ENCODE measurements around the gene NELL2.

Gene NELL2

DNA sequence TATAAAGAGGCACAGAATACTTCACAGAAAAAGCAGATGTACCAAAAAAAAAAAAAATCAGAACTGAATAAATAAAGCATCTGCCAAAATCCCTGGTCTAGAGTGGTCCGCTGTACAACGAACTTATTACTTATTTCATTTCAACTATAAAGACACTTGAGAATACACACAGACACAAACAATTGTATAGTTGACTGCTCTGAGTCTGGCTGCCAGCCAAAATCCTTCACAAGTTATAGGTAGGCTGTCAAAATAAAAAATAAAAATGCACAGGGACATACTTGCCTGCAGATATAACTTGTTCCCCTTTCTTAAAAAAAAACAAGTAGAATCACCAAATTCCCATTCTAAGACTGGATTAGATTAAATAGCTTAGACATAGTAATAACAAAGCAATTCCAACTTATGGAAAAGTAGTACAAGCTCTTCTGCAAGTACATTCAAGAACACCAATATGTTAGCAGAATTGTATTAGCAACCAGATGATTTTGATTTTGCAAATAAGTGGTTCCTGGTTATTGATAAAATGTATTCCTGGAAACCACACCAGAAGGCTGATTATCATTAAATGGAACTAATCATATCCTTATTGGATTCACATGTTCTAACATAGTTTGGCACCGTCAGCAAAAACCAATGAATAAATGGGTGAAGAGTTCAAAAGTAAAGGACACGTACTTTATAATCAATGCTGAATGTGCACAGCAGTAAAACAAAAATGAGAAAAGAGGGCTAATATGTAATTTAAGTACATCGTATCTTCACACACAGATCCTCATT is 248.5 kb downstream of the NELL2 start:
- Histone ChIP-seq H2AFZ (ENCODE audit: low read depth, low read length) (no peak overlapping the region), H2BK12ac (ENCODE audit: low read length in 2 of 2) (no peak overlapping the region), H3K79me1 (replicated peaks; ENCODE audit: low read length, poor library complexity, severe bottlenecking) (no peaks in the 10 kb centered on the region), H2AK5ac (ENCODE audit: low read length, severe bottlenecking) (no peak overlapping the region), H3K9ac (ENCODE audit: low read length) (no peak overlapping the region), H3K9me3 (ENCODE audit: control insufficient read depth, low read length) (no peaks in the 10 kb centered on the region), H3K4me3 (ENCODE audit: insufficient read depth in 1 of 2, low read depth in 1 of 2, low read length in 2 of 2) (peak overlapping the region in 1 of 2 experiments; percentile 21), H2BK15ac (ENCODE audit: low read depth, poor library complexity, severe bottlenecking) (no peak overlapping the region), H3K27me3 (ENCODE audit: control insufficient read depth in 1 of 2, insufficient read depth in 1 of 2, low read length in 2 of 2) (no peaks in the 10 kb centered on the region), H2BK120ac (ENCODE audit: low read depth, low read length) (no peak overlapping the region), H3K18ac (ENCODE audit: low read depth in 1 of 2, low read length in 2 of 2) (no peak overlapping the region), H2BK5ac (ENCODE audit: low read depth, low read length, poor library complexity, severe bottlenecking) (no peak overlapping the region), H3K4me1 (ENCODE audit: control insufficient read depth, insufficient read depth, low read depth, low read length) (no peaks in the 10 kb centered on the region), H3K4ac (ENCODE audit: low read depth in 1 of 2, low read length in 2 of 2) (no peak overlapping the region), H3K4me2 (ENCODE audit: low read length, poor library complexity, severe bottlenecking) (no peak overlapping the region), H3K14ac (ENCODE audit: low read length in 2 of 2) (no peak overlapping the region), H3K27ac (ENCODE audit: low read length, poor library complexity, severe bottlenecking) (no peak overlapping the region), H3K36me3 (ENCODE audit: control insufficient read depth in 1 of 2, insufficient read depth in 2 of 2, low read depth in 1 of 2, low read length in 2 of 2) (no peaks in the 10 kb centered on the region), H4K91ac (ENCODE audit: low read length) (no peak overlapping the region), H3K23ac (ENCODE audit: low read length in 2 of 2) (no peak overlapping the region), H4K8ac (ENCODE audit: low read length) (no peak overlapping the region)
- no peak for DNase-seq
- WGBS: 93% methylated on average over 3 of the region's 5 CpGs

DNA sequence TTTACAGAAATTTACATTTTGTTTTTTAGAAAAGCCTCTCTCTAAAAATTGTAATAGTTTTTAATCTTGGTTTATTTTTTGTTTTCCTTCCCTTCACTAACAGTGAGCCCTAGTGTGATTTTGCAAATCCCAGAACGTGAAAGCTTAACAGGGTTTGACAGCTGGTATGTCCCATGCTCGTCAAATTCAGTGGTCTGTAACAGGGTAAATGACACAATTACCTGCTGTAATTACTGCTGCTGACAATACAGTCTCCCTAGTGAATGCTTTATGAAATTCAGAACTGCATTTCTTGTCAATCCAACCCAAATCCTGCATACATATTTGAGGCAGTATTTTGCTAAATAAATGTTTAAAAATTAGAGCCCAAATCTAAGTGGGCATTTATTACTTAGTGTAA is 249.2 kb downstream of the NELL2 start:
- no peaks in the 10 kb centered on the region for H3K9me3 ChIP-seq (ENCODE audit: control insufficient read depth, low read length)
- H4K8ac ChIP-seq (ENCODE audit: low read length): no peak overlapping the region
- no peak overlapping the region for H3K23ac ChIP-seq (ENCODE audit: low read length in 2 of 2)
- no peak overlapping the region for H2BK12ac ChIP-seq (ENCODE audit: low read length in 2 of 2)
- no peak overlapping the region for H4K91ac ChIP-seq (ENCODE audit: low read length)
- WGBS: 40% methylated on average over 2 of the region's 2 CpGs
- no peak for DNase-seq
- H2AFZ ChIP-seq (ENCODE audit: low read depth, low read length): no peak overlapping the region
- no peak overlapping the region for H3K14ac ChIP-seq (ENCODE audit: low read length in 2 of 2)
- H3K18ac ChIP-seq (ENCODE audit: low read depth in 1 of 2, low read length in 2 of 2): no peak overlapping the region
- H3K9ac ChIP-seq (ENCODE audit: low read length): no peak overlapping the region
- no peaks in the 10 kb centered on the region for H3K27me3 ChIP-seq (ENCODE audit: control insufficient read depth in 1 of 2, insufficient read depth in 1 of 2, low read length in 2 of 2)
- no peak overlapping the region for H3K4ac ChIP-seq (ENCODE audit: low read depth in 1 of 2, low read length in 2 of 2)
- H3K4me3 ChIP-seq (ENCODE audit: insufficient read depth in 1 of 2, low read depth in 1 of 2, low read length in 2 of 2): no peak overlapping the region
- H2AK5ac ChIP-seq (ENCODE audit: low read length, severe bottlenecking): no peak overlapping the region
- H3K36me3 ChIP-seq (ENCODE audit: control insufficient read depth in 1 of 2, insufficient read depth in 2 of 2, low read depth in 1 of 2, low read length in 2 of 2): no peaks in the 10 kb centered on the region
- H3K4me2 ChIP-seq (ENCODE audit: low read length, poor library complexity, severe bottlenecking): no peak overlapping the region
- no peaks in the 10 kb centered on the region for H3K4me1 ChIP-seq (ENCODE audit: control insufficient read depth, insufficient read depth, low read depth, low read length)
- no peak overlapping the region for H2BK15ac ChIP-seq (ENCODE audit: low read depth, poor library complexity, severe bottlenecking)
- no peak overlapping the region for H3K27ac ChIP-seq (ENCODE audit: low read length, poor library complexity, severe bottlenecking)
- H2BK120ac ChIP-seq (ENCODE audit: low read depth, low read length): no peak overlapping the region
- no peak overlapping the region for H2BK5ac ChIP-seq (ENCODE audit: low read depth, low read length, poor library complexity, severe bottlenecking)
- H3K79me1 ChIP-seq (replicated peaks; ENCODE audit: low read length, poor library complexity, severe bottlenecking): no peaks in the 10 kb centered on the region

DNA sequence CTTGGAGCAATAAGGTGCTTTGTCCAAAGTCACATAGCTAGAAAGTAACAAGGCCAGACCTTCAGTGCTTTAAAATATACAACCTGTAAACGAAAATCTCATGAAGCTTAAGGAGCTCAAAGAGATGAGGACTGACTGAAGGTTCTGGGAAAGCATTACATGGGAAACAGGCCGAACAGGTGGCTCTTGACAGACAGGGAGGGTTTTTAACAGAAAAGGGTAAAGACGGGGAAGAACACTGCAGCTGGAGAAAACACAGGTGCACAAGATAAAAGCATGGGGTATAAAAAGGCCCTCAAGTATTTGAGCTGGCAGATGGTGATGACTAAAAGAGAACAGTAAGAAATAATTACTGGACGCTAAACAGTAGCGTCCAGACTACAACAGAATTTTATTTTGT is 257.2 kb downstream of the NELL2 start:
- no peak overlapping the region for H3K23ac ChIP-seq (ENCODE audit: low read length in 2 of 2)
- no peaks in the 10 kb centered on the region for H3K27me3 ChIP-seq (ENCODE audit: control insufficient read depth in 1 of 2, insufficient read depth in 1 of 2, low read length in 2 of 2)

DNA sequence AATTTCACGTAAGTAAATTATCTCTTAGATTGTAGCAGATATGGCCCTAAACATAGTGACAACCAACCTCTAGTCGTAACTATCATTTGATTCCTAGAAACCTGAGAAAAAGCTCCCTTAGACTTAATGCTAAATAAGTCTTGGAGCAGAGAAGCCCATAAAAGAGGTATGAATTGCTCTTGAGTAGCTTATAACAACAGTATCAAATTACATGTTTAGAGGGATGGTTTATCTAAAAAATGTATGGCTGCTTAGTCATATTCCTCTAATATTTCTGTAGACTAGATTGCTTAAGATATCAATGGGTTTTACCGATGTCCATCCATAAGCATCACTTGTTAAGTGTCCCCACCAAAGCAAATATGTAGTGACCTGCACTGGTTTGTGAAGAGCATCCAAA is 259.7 kb downstream of the NELL2 start:
- Histone ChIP-seq H3K4ac (ENCODE audit: low read depth in 1 of 2, low read length in 2 of 2) (no peak overlapping the region), H3K79me1 (replicated peaks; ENCODE audit: low read length, poor library complexity, severe bottlenecking) (no peaks in the 10 kb centered on the region), H3K9ac (ENCODE audit: low read length) (no peak overlapping the region), H4K8ac (ENCODE audit: low read length) (no peak overlapping the region), H3K4me3 (ENCODE audit: insufficient read depth in 1 of 2, low read depth in 1 of 2, low read length in 2 of 2) (no peak overlapping the region), H3K27me3 (ENCODE audit: control insufficient read depth in 1 of 2, insufficient read depth in 1 of 2, low read length in 2 of 2) (no peaks in the 10 kb centered on the region), H2AFZ (ENCODE audit: low read depth, low read length) (no peak overlapping the region), H3K4me1 (ENCODE audit: control insufficient read depth, insufficient read depth, low read depth, low read length) (no peaks in the 10 kb centered on the region), H3K18ac (ENCODE audit: low read depth in 1 of 2, low read length in 2 of 2) (no peak overlapping the region), H2AK5ac (ENCODE audit: low read length, severe bottlenecking) (no peak overlapping the region), H3K9me3 (ENCODE audit: control insufficient read depth, low read length) (no peaks in the 10 kb centered on the region), H3K4me2 (ENCODE audit: low read length, poor library complexity, severe bottlenecking) (no peak overlapping the region), H2BK15ac (ENCODE audit: low read depth, poor library complexity, severe bottlenecking) (no peak overlapping the region), H3K27ac (ENCODE audit: low read length, poor library complexity, severe bottlenecking) (no peak overlapping the region), H2BK5ac (ENCODE audit: low read depth, low read length, poor library complexity, severe bottlenecking) (no peak overlapping the region), H2BK12ac (ENCODE audit: low read length in 2 of 2) (no peak overlapping the region), H3K14ac (ENCODE audit: low read length in 2 of 2) (no peak overlapping the region), H2BK120ac (ENCODE audit: low read depth, low read length) (no peak overlapping the region), H3K23ac (ENCODE audit: low read length in 2 of 2) (no peak overlapping the region), H4K91ac (ENCODE audit: low read length) (no peak overlapping the region), H3K36me3 (ENCODE audit: control insufficient read depth in 1 of 2, insufficient read depth in 2 of 2, low read depth in 1 of 2, low read length in 2 of 2) (no peaks in the 10 kb centered on the region)
- DNase-seq: peak; percentile 0
- WGBS: 97% methylated on average over 1 of the region's 3 CpGs

More for the DNA sequence above, 257.2 kb downstream of the NELL2 start:
- Histone ChIP-seq H2AK5ac (ENCODE audit: low read length, severe bottlenecking) (no peak overlapping the region), H3K14ac (ENCODE audit: low read length in 2 of 2) (no peak overlapping the region), H3K9ac (ENCODE audit: low read length) (no peak overlapping the region), H3K4me3 (ENCODE audit: insufficient read depth in 1 of 2, low read depth in 1 of 2, low read length in 2 of 2) (no peak overlapping the region), H4K8ac (ENCODE audit: low read length) (no peak overlapping the region), H3K18ac (ENCODE audit: low read depth in 1 of 2, low read length in 2 of 2) (no peak overlapping the region), H3K4me1 (ENCODE audit: control insufficient read depth, insufficient read depth, low read depth, low read length) (no peaks in the 10 kb centered on the region), H2BK12ac (ENCODE audit: low read length in 2 of 2) (no peak overlapping the region), H2BK5ac (ENCODE audit: low read depth, low read length, poor library complexity, severe bottlenecking) (no peak overlapping the region), H3K27ac (ENCODE audit: low read length, poor library complexity, severe bottlenecking) (no peak overlapping the region), H3K4me2 (ENCODE audit: low read length, poor library complexity, severe bottlenecking) (no peak overlapping the region), H3K9me3 (ENCODE audit: control insufficient read depth, low read length) (no peaks in the 10 kb centered on the region), H2AFZ (ENCODE audit: low read depth, low read length) (no peak overlapping the region), H3K79me1 (replicated peaks; ENCODE audit: low read length, poor library complexity, severe bottlenecking) (no peaks in the 10 kb centered on the region), H3K4ac (ENCODE audit: low read depth in 1 of 2, low read length in 2 of 2) (no peak overlapping the region), H3K36me3 (ENCODE audit: control insufficient read depth in 1 of 2, insufficient read depth in 2 of 2, low read depth in 1 of 2, low read length in 2 of 2) (no peaks in the 10 kb centered on the region), H2BK120ac (ENCODE audit: low read depth, low read length) (no peak overlapping the region), H2BK15ac (ENCODE audit: low read depth, poor library complexity, severe bottlenecking) (no peak overlapping the region), H4K91ac (ENCODE audit: low read length) (no peak overlapping the region)
- DNase-seq: no peak
- WGBS: 83% methylated on average over 5 of the region's 5 CpGs

Data from mesenchymal stem cell (in vitro differentiated cells and primary cell).